Measurements from ENCODE around the gene SOCS1. TPM values are rescaled to one million over a fixed set of nuclear protein-coding genes. Genes with fewer than 3 reads are reported as not detected.

SOCS1 gene
- total and polyA plus RNA-seq, 3 experiments from 2014 or later, result 17.1 to 144 (median 128) TPM

GRCh38 chr16:11251525-11252481, 4.2 kb downstream of the SOCS1 start:
- CTCF ChIA-PET, result interaction anchor here (0.7 to 1.8 kb wide), 12 partner anchors 11 to 295 kb away, joined by 3 to 6 read pairs (median 3); no protein-coding TSS in a partner anchor
- H3K27ac Mint-ChIP-seq, result peak overlapping the region; percentile 66 to 98 (median 90)
- no peaks in the 10 kb centered on the region for H3K27me3 ChIP-seq (ENCODE audit: insufficient read depth, low read length, poor library complexity, severe bottlenecking)
- peak; percentile 42 to 88 (median 72) for DNase-seq
- H3K4me1 ChIP-seq (ENCODE audit: insufficient read depth, low read length), result peaks cover 40% of the 10 kb centered on the region
- H3K9me3 Mint-ChIP-seq, result no peaks in the 10 kb centered on the region
- H3K4me1 Mint-ChIP-seq, result peaks cover 25 to 42% (median 34%) of the 10 kb centered on the region in 3 donors
- no peaks in the 10 kb centered on the region for H3K9me3 ChIP-seq (ENCODE audit: low read length)
- H3K36me3 ChIP-seq (ENCODE audit: insufficient read depth, low read length), result no peaks in the 10 kb centered on the region
- peak overlapping the region; percentile 8 for H3K27ac ChIP-seq (ENCODE audit: low read depth, low read length)
- peak overlapping the region; percentile 73 to 93 (median 81) for H3K4me3 Mint-ChIP-seq
- POLR2A ChIA-PET, result interaction anchor here (1.0 to 1.3 kb wide), 2 partner anchors 13 to 27 kb away, joined by 3 to 7 read pairs; no protein-coding TSS in a partner anchor
- peaks cover 0 to 19% (median 6%) of the 10 kb centered on the region in 3 donors for H3K36me3 Mint-ChIP-seq
- peaks cover 0 to 7% of the 10 kb centered on the region in 2 donors for H3K27me3 Mint-ChIP-seq
- peak overlapping the region; percentile 83 for H3K4me3 ChIP-seq (ENCODE audit: low read length)

- DNase-seq, result no peak
- H3K27me3 ChIP-seq (ENCODE audit: insufficient read depth, low read length, poor library complexity, severe bottlenecking), result no peaks in the 10 kb centered on the region
- H3K4me3 Mint-ChIP-seq, result peak overlapping the region in 2 of 7 donors; percentile 62 to 66
- CTCF ChIA-PET, result interaction anchor here (0.8 to 1.8 kb wide), 3 partner anchors 14 to 25 kb away, joined by 3 to 6 read pairs (median 5); no protein-coding TSS in a partner anchor
- peaks cover 25 to 38% (median 30%) of the 10 kb centered on the region in 3 donors for H3K4me1 Mint-ChIP-seq
- POLR2A ChIA-PET, result no interaction called here
- H3K36me3 Mint-ChIP-seq, result peaks cover 0 to 16% (median 6%) of the 10 kb centered on the region in 3 donors
- H3K27me3 Mint-ChIP-seq, result peaks cover 0 to 4% of the 10 kb centered on the region in 2 donors
- H3K9me3 ChIP-seq (ENCODE audit: low read length), result no peaks in the 10 kb centered on the region
- H3K36me3 ChIP-seq (ENCODE audit: insufficient read depth, low read length), result no peaks in the 10 kb centered on the region
- no peak overlapping the region for H3K4me3 ChIP-seq (ENCODE audit: low read length)
- peaks cover 39% of the 10 kb centered on the region for H3K4me1 ChIP-seq (ENCODE audit: insufficient read depth, low read length)
- H3K9me3 Mint-ChIP-seq, result no peaks in the 10 kb centered on the region
- H3K27ac ChIP-seq (ENCODE audit: low read depth, low read length), result no peak overlapping the region
- peak overlapping the region in 7 of 8 donors; percentile 51 to 98 (median 89) for H3K27ac Mint-ChIP-seq
Observed at GRCh38 chr16:11250786-11251524, 5.0 kb downstream of the SOCS1 start.

GRCh38 chr16:11250091-11250785, 5.8 kb downstream of the SOCS1 start:
- Mint-ChIP-seq H3K27ac (peak overlapping the region in 6 of 8 donors; percentile 11 to 95 (median 66)), H3K4me1 (peaks cover 30 to 42% (median 32%) of the 10 kb centered on the region in 3 donors), H3K36me3 (peaks cover 0 to 16% (median 6%) of the 10 kb centered on the region in 3 donors), H3K27me3 (peaks cover 0 to 4% of the 10 kb centered on the region in 2 donors), H3K4me3 (peak overlapping the region in 1 of 7 donors; percentile 62), H3K9me3 (no peaks in the 10 kb centered on the region)
- no peaks in the 10 kb centered on the region for H3K36me3 ChIP-seq (ENCODE audit: insufficient read depth, low read length)
- no peak overlapping the region for H3K4me3 ChIP-seq (ENCODE audit: low read length)
- no peak overlapping the region for H3K27ac ChIP-seq (ENCODE audit: low read depth, low read length)
- H3K9me3 ChIP-seq (ENCODE audit: low read length), result no peaks in the 10 kb centered on the region
- peaks cover 39% of the 10 kb centered on the region for H3K4me1 ChIP-seq (ENCODE audit: insufficient read depth, low read length)
- H3K27me3 ChIP-seq (ENCODE audit: insufficient read depth, low read length, poor library complexity, severe bottlenecking), result no peaks in the 10 kb centered on the region
- CTCF ChIA-PET, result no interaction called here
- no peak for DNase-seq
- POLR2A ChIA-PET, result no interaction called here

- no peak for DNase-seq
- Mint-ChIP-seq H3K9me3 (no peaks in the 10 kb centered on the region), H3K4me3 (no peak overlapping the region), H3K36me3 (peaks cover 0 to 13% (median 6%) of the 10 kb centered on the region in 3 donors), H3K4me1 (peaks cover 30 to 42% (median 35%) of the 10 kb centered on the region in 3 donors), H3K27me3 (peaks cover 0 to 6% of the 10 kb centered on the region in 2 donors), H3K27ac (peak overlapping the region in 2 of 8 donors; percentile 53 to 84)
- H3K4me1 ChIP-seq (ENCODE audit: insufficient read depth, low read length), result peaks cover 35% of the 10 kb centered on the region
- H3K27me3 ChIP-seq (ENCODE audit: insufficient read depth, low read length, poor library complexity, severe bottlenecking), result no peaks in the 10 kb centered on the region
- H3K27ac ChIP-seq (ENCODE audit: low read depth, low read length), result no peak overlapping the region
- ChIA-PET POLR2A (no interaction called here), CTCF (interaction anchor here (1.2 kb wide), 1 partner anchor 285 kb away, joined by 3 read pairs; no protein-coding TSS in a partner anchor)
- H3K36me3 ChIP-seq (ENCODE audit: insufficient read depth, low read length), result no peaks in the 10 kb centered on the region
- H3K4me3 ChIP-seq (ENCODE audit: low read length), result no peak overlapping the region
- H3K9me3 ChIP-seq (ENCODE audit: low read length), result no peaks in the 10 kb centered on the region
Observed at GRCh38 chr16:11249233-11250061, 6.6 kb downstream of the SOCS1 start.

GRCh38 chr16:11248133-11248532, 7.9 kb downstream of the SOCS1 start:
- Histone ChIP-seq H3K4me1 (ENCODE audit: insufficient read depth, low read length) (peaks cover 23% of the 10 kb centered on the region), H3K27me3 (ENCODE audit: insufficient read depth, low read length, poor library complexity, severe bottlenecking) (no peaks in the 10 kb centered on the region), H3K9me3 (ENCODE audit: low read length) (no peaks in the 10 kb centered on the region), H3K4me3 (ENCODE audit: low read length) (no peak overlapping the region), H3K36me3 (ENCODE audit: insufficient read depth, low read length) (no peaks in the 10 kb centered on the region), H3K27ac (ENCODE audit: low read depth, low read length) (no peak overlapping the region)
- H3K36me3 Mint-ChIP-seq, result peaks cover 0 to 6% (median 3%) of the 10 kb centered on the region in 3 donors
- ChIA-PET CTCF (no interaction called here), POLR2A (no interaction called here)
- H3K27me3 Mint-ChIP-seq, result peaks cover 0 to 6% of the 10 kb centered on the region in 2 donors
- H3K9me3 Mint-ChIP-seq, result no peaks in the 10 kb centered on the region
- peaks cover 22 to 31% (median 27%) of the 10 kb centered on the region in 3 donors for H3K4me1 Mint-ChIP-seq
- H3K4me3 Mint-ChIP-seq, result no peak overlapping the region
- H3K27ac Mint-ChIP-seq, result peak overlapping the region in 1 of 8 donors; percentile 42
- no peak for DNase-seq

- no peaks in the 10 kb centered on the region for H3K27me3 ChIP-seq (ENCODE audit: insufficient read depth, low read length, poor library complexity, severe bottlenecking)
- Mint-ChIP-seq H3K27ac (peak overlapping the region in 1 of 8 donors; percentile 50), H3K27me3 (peaks cover 0 to 1% of the 10 kb centered on the region in 2 donors), H3K4me1 (peaks cover 6 to 11% (median 10%) of the 10 kb centered on the region in 3 donors), H3K9me3 (no peaks in the 10 kb centered on the region), H3K36me3 (peaks cover 0 to 4% (median 3%) of the 10 kb centered on the region in 3 donors), H3K4me3 (no peak overlapping the region)
- no peaks in the 10 kb centered on the region for H3K36me3 ChIP-seq (ENCODE audit: insufficient read depth, low read length)
- H3K9me3 ChIP-seq (ENCODE audit: low read length), result no peaks in the 10 kb centered on the region
- ChIA-PET POLR2A (no interaction called here), CTCF (interaction anchor here (2.2 kb wide), 1 partner anchor 9 kb away, joined by 16 read pairs; the partner anchor contains the start of gene SOCS1)
- peaks cover 3% of the 10 kb centered on the region for H3K4me1 ChIP-seq (ENCODE audit: insufficient read depth, low read length)
- no peak overlapping the region for H3K4me3 ChIP-seq (ENCODE audit: low read length)
- DNase-seq, result no peak
- no peak overlapping the region for H3K27ac ChIP-seq (ENCODE audit: low read depth, low read length)
Observed at GRCh38 chr16:11245988-11246387, 10.0 kb downstream of the SOCS1 start.

Data from CD8-positive, alpha-beta memory T cell (primary cell).